Coronary artery (tissue), 2 donors: Measurements from ENCODE around the gene PIAS2.

Experiments used
- DNase-seq: peaks from one replicate; pipeline ENCODE4 v3.0.0-alpha.2; 2017; ENCODE audit warnings: low spot score
- H3K27ac ChIP-seq, 2 donors: fragments of 200-600 bp; sonication (generic); one replicate each; pipeline ENCODE4 v1.5.1; 2016 to 2019
- H3K4me3 ChIP-seq: fragments of 200-600 bp; sonication (generic); 2 replicates; pipeline ENCODE4 v1.5.1; 2016; ENCODE audit warnings: mild to moderate bottlenecking, moderate library complexity
- TF ChIP-seq, protein P1 (sequence below): fragments of 200-600 bp; sonication (generic); IDR thresholded peaks from one replicate; pipeline ENCODE4 v1.5.1; 2019; ENCODE audit warnings: antibody characterized with exemption

The PIAS2 gene

DNA sequence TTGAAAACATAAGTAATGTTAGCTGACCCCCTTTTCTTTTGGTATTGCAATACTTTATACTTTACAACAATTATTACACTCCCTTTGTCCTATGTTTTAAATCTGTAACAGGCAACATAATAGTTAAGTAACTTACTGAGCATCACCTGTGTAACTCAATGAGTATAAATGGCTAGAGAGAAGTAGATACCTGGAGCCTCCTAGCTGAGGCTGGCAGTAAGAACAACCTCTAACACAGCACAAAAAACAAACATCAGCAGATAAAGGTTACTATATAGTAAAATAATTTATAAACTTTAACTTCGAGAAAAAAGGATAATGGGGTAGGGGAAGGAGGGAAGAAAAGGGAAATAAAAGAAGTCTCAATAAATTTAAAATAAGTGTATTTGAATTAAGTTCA is 87.4 kb downstream of the PIAS2 start:
- TF ChIP-seq, protein P1, sequence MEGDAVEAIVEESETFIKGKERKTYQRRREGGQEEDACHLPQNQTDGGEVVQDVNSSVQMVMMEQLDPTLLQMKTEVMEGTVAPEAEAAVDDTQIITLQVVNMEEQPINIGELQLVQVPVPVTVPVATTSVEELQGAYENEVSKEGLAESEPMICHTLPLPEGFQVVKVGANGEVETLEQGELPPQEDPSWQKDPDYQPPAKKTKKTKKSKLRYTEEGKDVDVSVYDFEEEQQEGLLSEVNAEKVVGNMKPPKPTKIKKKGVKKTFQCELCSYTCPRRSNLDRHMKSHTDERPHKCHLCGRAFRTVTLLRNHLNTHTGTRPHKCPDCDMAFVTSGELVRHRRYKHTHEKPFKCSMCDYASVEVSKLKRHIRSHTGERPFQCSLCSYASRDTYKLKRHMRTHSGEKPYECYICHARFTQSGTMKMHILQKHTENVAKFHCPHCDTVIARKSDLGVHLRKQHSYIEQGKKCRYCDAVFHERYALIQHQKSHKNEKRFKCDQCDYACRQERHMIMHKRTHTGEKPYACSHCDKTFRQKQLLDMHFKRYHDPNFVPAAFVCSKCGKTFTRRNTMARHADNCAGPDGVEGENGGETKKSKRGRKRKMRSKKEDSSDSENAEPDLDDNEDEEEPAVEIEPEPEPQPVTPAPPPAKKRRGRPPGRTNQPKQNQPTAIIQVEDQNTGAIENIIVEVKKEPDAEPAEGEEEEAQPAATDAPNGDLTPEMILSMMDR: no peak
- Histone ChIP-seq H3K4me3 (no peak overlapping the region), H3K27ac (no peak overlapping the region)
- no peak for DNase-seq

DNA sequence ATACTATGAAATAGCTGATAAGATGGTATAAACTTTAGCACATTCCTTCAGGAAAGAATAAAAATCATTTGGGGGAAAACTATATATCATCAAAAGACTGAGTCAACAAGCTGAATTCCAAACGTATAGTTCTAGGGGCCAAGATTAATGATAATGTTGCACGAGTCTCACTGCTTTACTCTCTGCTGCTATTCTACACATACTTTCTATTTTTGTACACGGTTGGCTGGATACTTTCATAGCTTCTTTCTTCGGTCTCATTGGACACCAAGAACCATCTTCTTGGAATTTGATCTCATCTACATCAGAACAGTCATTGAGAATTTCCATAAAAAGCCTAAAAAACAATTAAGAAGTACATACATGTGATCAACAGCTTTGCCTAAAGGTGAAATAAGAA is 87.8 kb downstream of the PIAS2 start:
- Histone ChIP-seq H3K4me3 (no peak overlapping the region), H3K27ac (no peak overlapping the region)
- no peak for DNase-seq
- TF ChIP-seq, protein P1: no peak

DNA sequence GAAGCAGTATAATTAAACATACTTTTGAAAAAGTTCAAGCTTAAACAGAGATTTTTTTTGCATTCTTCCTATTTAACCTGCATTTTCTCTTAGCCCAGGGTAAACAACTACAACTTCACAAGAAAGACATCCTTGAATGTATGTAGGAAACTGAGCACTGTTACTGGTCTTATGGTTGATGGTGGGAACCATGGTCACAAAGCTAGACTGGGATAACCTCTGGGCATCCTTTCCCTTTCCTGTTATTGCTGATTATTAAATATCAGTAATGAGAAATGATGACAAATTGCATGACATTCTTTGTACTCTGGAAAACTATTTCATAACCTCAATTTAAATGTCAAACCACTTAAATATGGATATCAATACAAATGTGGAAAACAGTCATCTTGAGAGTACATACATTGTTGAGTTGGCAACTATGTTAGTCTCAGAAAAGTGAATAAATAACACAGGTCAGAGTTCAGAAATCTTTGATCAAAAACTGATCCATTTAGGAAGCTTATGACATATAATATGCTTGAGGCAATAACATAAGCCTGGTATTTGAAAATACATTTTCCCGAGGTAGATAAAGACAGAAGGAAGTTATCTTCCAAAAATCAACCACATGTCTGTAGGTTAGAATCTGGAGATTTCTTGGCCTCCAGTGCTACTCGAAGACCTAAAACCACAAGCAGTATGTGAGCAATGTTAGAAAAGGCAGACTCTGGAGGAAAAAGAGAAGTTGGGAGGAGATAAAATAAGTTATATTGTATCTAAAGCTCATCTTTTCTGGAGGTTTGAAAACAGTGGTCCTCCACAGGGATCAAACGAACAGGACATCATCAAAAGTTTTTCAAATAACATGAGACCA is 95.2 kb downstream of the PIAS2 start:
- DNase-seq: no peak
- no peak overlapping the region for H3K27ac ChIP-seq
- H3K4me3 ChIP-seq: no peak overlapping the region
- TF ChIP-seq, protein P1: no peak

DNA sequence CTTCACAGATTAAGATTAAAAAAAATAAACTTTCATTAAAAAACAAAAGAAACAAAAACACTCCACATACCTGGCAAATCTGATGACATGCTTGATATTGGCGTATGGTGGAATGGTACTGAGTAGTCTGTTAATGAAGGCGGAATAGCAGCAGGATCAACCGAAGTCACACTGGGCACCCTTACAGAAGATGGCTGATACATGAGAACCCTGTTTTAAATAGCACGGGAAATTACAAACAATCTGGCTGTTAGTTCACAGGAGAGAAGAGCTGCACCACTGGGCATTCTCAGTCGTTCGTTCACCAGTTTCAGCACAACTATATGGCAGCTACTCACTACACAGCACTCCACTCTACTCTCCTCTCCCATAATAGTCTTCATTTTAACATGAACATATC is 96.4 kb downstream of the PIAS2 start:
- DNase-seq: no peak
- Histone ChIP-seq H3K27ac (no peak overlapping the region), H3K4me3 (no peak overlapping the region)
- TF ChIP-seq, protein P1: no peak

DNA sequence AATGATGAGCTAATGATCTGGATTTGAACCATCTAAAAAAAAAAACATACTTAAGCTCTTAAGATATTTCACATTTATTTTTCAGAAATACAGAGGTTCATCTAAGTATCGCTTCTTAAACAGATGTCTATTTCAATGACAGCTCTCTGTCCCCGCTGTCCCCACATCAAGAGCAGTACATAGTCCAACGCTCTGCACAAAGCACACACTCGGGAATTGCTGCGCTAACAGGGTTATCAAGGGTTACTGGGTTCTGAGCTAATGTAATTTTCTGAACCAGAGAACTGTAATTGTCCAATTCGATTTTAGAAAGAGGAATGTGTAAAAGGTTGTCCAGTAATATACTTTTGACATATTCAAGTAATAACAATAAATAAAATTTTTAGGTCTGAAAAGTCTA is 101.6 kb downstream of the PIAS2 start:
- TF ChIP-seq, protein P1: no peak
- no peak for DNase-seq
- Histone ChIP-seq H3K27ac (no peak overlapping the region), H3K4me3 (no peak overlapping the region)

DNA sequence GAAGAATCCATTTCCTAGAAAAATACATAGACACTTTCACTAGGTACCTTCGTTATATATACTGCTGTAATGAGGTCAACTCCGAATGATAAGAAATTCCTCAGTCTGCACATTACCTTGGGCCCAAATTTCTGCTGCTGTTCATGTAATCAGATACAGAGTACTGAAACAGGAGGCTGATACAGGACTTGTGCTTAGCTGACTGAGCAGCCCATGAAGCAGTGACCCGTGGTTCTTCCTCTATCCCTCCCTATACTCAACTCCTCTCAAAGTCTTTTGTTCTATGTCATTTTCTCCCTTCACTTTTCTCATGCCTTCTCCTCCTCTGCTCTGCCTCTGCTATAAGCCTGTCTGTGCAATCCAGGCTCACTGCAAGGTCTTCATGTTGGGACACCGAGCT is 102.9 kb downstream of the PIAS2 start:
- H3K27ac ChIP-seq: no peak overlapping the region
- no peak overlapping the region for H3K4me3 ChIP-seq
- no peak for DNase-seq
- TF ChIP-seq, protein P1: no peak

DNA sequence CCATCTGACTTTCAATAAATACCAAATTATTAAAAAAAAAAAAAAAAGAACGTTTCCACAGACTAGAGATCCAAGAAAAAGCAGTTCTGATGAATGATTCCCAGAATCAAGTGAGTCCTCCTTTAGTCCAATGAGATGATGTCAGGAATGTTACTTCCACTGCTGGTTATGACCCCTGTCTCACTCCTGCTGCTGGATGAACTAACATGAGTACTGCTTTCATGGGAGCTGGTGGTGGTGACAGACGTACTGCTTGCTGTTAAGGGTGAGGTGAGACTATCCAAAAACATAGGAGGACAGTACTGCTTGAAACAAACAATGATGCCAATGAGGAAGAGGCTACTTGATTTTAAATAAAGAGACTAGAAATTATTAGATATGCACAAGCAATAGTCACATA is 105.0 kb downstream of the PIAS2 start:
- Histone ChIP-seq H3K27ac (no peak overlapping the region), H3K4me3 (no peak overlapping the region)
- DNase-seq: no peak
- TF ChIP-seq, protein P1: no peak
